HG03045 (cell line): ENCODE measurements around the gene CBX1.

Experiments
- ATAC-seq: cut with Tn5 transposase; IDR thresholded peaks from one replicate; pipeline ENCODE4 v1.9.1; 2021; ENCODE audit warnings: mild to moderate bottlenecking, moderate library complexity; ENCODE audit not compliant: unreplicated experiment

CBX1 gene

DNA sequence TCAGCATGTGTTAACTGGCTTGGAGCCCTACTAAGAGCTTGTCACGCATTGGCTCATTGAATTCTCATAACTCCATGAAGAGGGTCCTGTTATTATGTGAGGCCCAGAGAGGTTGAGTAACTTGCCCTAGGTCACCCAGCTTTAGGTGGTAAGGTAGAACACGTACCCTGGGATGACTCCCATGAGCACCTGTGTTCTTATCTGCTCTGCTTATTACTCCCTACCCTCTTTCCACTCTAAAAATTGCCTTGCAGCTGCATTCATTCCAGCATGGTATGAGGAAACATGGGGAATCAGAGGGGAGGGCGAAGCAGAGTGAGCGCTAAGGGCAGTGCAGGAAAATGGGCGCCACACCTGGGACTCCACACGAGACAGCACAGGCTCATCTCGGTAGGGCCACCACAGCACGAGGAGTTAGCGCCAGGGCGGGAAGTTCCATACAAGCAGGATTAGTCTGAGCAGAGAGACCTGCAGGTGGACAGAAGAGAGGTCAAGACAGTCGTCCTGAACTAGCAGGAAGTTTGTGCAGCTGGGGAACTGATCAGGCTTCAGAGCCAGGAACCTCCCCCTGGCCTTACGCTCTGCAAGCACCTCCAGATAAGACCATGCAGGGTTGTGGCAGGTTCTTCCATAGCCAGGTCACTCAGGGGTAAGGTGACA, 73.8 kb downstream of the CBX1 start:
- no peak for ATAC-seq

DNA sequence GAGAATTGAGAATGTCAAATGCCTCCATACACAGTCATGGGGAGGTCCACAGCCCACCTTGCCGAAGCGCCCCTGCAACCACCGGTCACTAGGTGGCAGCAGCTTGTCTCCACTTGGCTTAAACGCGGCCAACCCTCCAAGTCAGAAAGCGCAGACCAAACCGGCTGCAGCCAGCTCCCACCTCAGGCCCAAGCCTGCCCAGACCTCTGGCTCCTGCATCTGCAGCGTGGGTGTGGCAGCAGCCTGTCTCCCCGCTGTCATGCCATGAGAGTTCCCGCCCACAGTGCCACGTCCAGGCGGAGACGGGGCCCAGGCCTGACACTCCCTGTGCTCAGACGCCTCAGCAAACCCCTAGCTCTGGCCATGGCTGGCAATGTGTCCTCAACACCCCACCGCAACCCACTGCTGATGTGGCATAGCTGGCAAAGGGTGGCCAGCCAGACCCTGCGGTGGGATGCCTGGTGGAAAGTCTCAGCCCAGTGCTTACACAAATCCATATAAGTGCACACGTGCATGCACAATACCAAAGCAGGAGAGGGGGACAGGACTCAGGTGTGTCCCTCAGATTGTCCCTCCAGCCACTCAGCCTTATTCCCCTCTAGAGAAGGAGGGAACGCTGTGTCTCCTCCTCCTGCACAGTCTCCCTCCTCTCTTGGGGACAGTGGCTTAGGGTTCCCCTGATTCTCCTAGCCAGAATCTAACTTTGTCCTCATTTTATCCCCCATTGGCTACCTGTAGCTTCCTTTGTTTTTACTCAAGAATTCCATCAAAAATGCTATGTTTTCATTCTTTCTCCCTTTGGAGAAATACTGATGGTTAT, 74.6 kb downstream of the CBX1 start:
- no peak for ATAC-seq

DNA sequence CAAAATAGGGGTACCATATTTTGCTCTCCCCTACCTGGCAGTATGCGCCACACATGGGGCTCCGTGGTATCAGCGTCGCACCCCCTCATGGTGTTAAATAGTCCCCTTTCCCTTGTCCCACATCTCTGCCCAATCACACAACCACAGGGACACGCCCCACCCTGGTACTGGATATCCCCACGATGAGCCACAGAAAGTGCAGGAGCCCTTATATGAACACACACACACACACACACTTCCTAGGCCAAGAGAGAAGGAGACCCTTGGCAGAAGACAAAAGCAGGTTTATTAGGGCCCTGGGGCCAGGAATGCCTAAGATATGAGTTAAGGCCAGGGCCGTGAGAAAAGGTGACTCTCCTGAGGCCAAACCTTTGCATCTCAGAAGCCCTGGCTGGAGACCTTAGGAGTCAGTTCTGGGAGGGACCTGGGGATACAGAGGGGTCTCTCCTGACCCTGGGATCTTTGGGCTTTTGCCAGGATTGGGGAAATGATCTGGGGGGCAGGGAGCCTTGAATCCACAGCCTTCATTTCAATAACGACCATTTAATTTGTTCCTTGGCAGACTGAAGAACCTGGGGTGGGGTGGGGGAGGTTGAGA, 75.3 kb downstream of the CBX1 start:
- no peak for ATAC-seq

DNA sequence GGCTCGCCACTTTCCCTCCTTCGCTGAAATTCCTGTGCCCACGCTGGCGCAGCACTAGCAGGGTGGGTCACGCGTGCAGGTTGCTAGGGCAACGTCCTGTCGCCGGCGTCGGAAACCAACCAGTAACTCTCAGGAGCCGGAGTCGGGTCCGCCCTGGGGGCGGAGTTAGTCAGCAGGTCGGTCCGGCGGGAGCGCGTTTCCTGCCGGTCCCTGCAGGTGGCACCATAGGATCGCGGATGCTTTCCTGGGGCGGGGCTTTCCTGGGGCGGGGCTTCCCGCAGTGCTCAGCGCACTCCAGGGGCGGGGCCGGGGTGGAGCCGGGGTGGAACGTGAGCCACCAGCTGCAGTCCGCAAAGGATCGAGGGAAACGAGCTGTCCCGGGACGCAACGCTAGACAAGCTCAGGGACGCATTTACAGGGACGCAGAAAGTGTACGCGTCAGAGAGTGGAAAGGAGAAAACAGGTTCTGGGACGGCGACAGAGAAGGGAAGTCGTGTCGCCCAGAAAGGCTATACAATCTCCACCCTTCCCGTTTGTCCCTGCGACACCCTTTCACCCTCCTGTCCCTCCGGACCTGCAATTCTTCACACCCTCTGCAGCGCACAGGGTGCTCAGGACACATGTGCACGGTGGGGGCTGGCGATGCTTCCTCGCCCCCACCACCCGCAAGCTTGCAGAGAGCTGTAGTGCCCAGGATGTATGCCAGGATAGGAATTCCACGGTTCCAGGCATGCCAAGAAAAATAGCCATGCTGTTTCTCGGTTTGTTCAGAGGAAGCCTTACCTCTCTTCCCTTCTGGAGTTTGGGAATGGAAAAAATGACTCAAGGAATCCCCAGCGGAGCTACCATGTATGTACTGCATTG, 76.0 kb downstream of the CBX1 start:
- ATAC-seq = peak; percentile 82

DNA sequence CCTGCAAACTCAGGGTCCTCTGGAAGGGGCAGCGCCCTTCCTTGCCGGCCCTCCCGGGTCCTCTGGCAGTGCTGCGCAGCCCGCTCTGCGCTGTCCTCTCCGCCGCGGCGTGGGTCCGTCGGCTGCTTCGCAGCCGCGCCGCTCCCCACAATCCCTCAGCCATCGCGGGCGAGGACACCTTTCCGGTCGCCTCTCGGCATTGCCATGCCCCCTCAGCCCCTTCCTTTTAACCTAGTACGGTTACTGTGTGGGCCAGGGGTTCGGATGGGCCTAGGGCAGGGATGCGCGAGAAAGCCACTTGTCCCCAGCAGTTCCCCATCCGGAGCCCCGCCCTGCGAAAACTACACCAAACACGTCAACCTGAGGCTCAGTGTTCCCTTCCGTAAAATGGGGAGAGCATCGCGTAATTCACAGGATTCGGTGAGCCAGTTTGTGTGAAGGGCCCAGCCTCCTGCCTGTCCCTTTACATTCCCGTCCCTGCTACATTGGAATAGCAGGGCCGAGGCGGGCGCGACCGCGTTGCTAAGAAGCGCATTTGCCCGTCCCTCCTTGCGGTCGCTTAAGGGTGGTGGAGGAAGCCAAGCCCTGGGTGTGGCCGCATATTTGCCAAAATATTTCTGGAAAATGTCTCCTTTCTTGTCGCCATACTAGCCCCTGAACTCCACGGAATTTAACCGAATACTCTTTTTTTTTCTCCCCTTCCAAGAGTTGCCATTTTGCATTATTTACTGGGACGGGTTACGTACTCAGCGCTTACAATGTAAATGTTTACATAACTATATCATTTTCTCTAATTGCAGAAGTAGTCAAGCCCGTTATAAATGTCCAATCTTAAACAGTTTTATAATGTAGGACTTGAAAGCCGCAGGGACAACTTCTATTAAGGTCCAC, 76.9 kb downstream of the CBX1 start:
- ATAC-seq = no peak

DNA sequence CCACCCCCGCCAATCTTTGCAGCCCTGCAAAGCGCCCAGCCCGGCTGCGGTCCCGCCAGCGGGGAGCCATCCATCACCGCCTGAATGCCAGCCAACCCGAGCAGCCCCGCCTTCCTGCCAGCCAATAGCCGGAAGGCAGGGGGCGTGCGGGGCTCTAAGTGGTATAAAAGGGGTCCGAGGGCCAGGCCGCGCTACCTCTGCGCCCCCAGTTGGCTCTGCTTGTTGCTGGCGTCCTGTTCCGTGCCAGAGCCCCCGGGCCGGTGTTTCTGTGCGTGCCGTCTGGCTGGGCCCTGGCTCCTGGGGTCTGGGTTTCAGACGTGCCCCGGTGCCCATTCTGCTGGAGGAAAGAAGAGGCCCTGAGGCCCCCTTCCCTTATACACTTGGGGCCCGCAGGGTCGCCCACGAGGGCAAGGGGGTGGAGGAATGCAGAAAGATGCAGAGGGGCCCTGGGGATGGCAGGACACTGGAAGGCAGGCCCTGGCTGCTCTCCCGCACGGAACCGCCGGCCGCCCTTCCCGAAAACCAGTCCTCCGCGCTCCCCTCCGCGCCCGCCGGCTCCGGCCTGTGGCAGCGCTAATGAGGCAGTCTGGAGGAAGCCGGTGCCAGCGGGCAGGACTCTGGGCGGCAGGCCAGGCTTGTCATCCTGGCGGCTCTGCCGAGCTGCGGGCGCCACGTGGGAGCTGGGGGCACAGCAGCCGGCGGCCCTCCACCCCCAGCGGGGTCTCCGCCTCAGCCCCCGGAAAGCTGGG, 77.7 kb downstream of the CBX1 start:
- ATAC-seq = no peak

DNA sequence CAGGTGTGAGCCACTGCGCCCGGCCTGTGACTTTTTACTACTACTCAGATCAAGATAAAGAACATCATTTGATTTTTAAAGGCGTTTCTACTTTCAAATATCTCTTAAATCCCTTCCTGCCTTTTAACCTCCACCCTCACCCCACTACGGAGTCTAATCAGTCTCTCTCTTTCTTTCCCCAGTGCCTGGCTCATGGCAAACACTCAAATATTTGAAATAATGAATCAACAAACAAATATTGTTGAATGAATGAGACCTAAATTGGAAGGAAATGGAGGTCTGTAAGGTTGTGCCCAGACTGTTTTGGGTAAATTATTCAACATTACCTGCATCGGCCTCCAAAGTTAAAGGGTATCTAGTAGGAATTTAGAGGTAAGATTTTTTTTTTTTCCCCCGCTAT, 78.4 kb downstream of the CBX1 start:
- no peak for ATAC-seq

DNA sequence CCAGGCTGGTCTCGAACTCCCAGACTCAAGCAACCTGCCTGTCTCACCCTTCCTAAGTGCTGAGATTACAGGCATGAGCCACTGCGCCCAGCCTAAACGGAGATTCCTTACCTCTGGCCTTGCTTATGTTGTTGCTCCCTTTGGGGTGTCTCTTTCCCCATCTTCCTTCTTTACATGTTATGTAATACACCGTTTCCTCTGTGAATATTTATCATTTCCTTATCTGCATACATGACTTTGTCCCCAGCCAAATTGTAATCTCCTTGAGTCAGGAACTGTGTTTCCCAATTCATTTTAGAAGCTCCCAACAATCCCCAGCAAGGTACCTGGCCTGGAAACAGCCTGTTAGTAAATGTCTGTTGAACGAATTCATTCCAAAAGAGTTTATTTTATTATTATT, 79.3 kb downstream of the CBX1 start:
- ATAC-seq = no peak
